ENCODE results near the gene DCLK2.

DNA sequence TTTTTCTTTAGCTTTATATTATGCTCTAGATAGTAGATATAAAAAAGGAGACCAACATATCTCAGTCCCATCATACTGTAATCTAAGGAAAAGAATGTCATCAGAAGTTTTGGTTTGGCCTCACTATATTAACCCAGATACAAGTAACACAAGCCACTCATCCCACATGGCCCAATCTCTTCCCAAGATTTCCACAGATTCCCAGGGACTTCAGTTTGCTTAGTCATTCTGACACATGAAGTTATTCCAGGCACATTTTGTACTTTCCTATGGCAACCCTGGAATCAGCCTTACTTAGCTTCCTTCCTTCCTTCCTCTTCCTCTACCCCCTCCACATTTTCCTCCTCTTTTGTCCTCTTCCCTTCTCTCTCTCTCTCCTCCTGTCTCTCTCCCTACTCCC, 21.7 kb upstream of the DCLK2 start:
- TF ChIP-seq POLR2A (IDR thresholded peaks at IDR 0.05) (no peak), POLR2AphosphoS5 (IDR thresholded peaks at IDR 0.05) (no peak)
